Sigmoid colon (tissue), 7 donors: ENCODE measurements around the gene CUEDC2. TPM values are rescaled to one million over a fixed set of nuclear protein-coding genes. Genes with fewer than 3 reads are reported as not detected.
A peak's percentile ranks its signal among the peaks of the same experiment; 100 is the strongest.

Experiments used
- DNase-seq: peaks from one replicate; pipeline ENCODE4 v3.0.0-alpha.2; 2019
- H3K27ac ChIP-seq, 4 donors: fragments of 200-600 bp; sonication (generic); one replicate each; pipeline ENCODE4 v1.5.1; 2016 to 2019; ENCODE audit warnings: mild to moderate bottlenecking in 1 of 4
- H3K27me3 ChIP-seq, 3 donors: fragments of 200-600 bp; sonication (generic); one replicate each; pipeline ENCODE4 v1.5.1; 2019; ENCODE audit warnings: mild to moderate bottlenecking in 1 of 3
- H3K36me3 ChIP-seq, 4 donors: fragments of 200-600 bp; sonication (generic); one replicate each; pipeline ENCODE4 v1.5.1; 2016 to 2019
- H3K4me1 ChIP-seq, 4 donors: fragments of 200-600 bp; sonication (generic); one replicate each; pipeline ENCODE4 v1.5.1; 2017 to 2019
- H3K4me3 ChIP-seq, 4 donors: fragments of 200-600 bp; sonication (generic); one replicate each; pipeline ENCODE4 v1.5.1; 2017 to 2019; ENCODE audit warnings: mild to moderate bottlenecking in 2 of 4, moderate library complexity in 1 of 4
- H3K9me3 ChIP-seq, 4 donors: fragments of 200-600 bp in 3 of 4; sonication (generic) in 3 of 4; one replicate each; pipeline versions ENCODE4 v1.5.1 to v1.6.1; 2013 to 2019
- EP300 ChIP-seq, 4 donors: sonication (generic); formaldehyde crosslinking; IDR thresholded peaks; one replicate each; pipeline ENCODE4 v1.6.1; 2017; ENCODE audit warnings: antibody characterized with exemption in 4 of 4
- POLR2A ChIP-seq, 2 donors: fragments of 450-650 bp; IDR thresholded peaks; one replicate each; pipeline ENCODE4 v1.6.1; 2016; ENCODE audit warnings: antibody characterized with exemption in 2 of 2, mild to moderate bottlenecking in 2 of 2, moderate library complexity in 2 of 2
- POLR2AphosphoS5 ChIP-seq, 4 donors: sonication (generic); formaldehyde crosslinking; IDR thresholded peaks; one replicate each; pipeline ENCODE4 v1.6.1; 2017; ENCODE audit warnings: antibody characterized with exemption in 4 of 4
- WGBS, 2 donors: extraction: QIAGEN DNeasy Blood & Tissue Kit; methylation state at CpG; one replicate each; pipeline ENCODE4 v1.1.7; 2013; 5-methylcytosine and 5-hydroxymethylcytosine counted together
- intact Hi-C: fragments of 100-400 bp; cut with DNase I; formaldehyde crosslinking; loops from one replicate; pipeline ENCODE4 v1.15.1; 2023
- polyA plus RNA-seq, 3 donors: library from polyadenylated mRNA; stranded (reverse); fragments of 200-250 nt; gene quantifications; one replicate each; pipeline ENCODE4 v1.2.3, GENCODE V29; 2013
- total RNA-seq, 4 donors: library from RNA; depleted of rRNA; stranded (reverse); fragments of >200 nt; gene quantifications; one replicate each; pipeline ENCODE4 v1.1.0, GENCODE V29; 2016
- TF ChIP-seq, protein P1 (sequence below), 4 experiments: fragments of 450-650 bp in 3 of 4; fragments of 200-600 bp in 1 of 4; IDR thresholded peaks; one replicate each; pipeline ENCODE4 v1.5.1; 2016 to 2019; ENCODE audit warnings: antibody characterized with exemption in 4 of 4, mild to moderate bottlenecking in 3 of 4, moderate library complexity in 2 of 4
- donor health status: healthy with polysubstance abuse.
- donor health status: Bipolar disorder and iron deficiency.
- donor health status: healthy.

CUEDC2 gene, protein sequence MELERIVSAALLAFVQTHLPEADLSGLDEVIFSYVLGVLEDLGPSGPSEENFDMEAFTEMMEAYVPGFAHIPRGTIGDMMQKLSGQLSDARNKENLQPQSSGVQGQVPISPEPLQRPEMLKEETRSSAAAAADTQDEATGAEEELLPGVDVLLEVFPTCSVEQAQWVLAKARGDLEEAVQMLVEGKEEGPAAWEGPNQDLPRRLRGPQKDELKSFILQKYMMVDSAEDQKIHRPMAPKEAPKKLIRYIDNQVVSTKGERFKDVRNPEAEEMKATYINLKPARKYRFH
- total RNA-seq (10 to 100 TPM; 65.2 to 93.5 (median 82.4) TPM), polyA plus RNA-seq (10 to 100 TPM; 30.0 to 47.7 (median 33.3) TPM)

DNA sequence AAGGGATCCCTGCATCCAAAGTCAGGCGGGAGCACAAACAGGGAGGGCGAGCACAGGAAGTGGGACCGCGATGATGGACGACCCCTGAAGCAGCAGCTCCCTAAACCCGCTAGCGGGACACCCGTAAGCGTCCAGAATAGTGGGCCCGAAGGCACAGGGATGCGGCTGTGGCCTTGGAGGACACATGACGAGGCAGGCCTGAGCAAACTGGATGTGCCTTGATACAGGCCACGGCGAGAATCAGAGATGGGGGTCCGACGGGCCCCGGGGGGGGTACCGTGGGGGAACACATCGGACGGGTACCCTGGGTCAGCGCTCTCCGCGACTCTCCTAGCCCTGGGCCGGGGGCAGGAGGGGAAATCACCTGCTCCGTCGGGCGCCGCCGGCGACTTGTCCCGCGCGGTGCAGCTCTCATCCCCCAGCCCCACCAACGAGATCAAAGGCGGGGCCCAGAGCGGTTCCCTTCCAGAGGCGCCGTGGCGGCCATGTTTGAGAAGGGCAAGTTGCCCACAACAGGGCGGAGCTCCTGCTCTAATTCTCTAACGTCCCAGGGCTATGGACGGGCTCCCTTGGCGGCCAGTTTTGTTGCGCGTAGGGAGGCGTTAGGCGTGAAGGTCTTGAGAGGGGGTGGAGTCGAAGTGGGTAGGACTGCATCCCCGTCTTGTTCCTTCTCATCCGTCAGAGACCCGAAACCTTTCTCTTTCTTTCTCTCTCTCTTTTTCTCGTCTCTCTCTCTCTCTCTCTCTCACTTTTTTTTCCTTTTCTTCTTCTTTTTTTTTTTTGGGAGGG is at the start of gene CUEDC2:
Gene CUEDC2 (minus strand): TSS at position 413 of the 789 bp plus-strand sequence. CDS start 7,386 bp downstream, outside the sequence.
- TF ChIP-seq EP300 (IDR thresholded peaks at IDR 0.05) (peak in 1 of 4 donors; percentile 19), POLR2A (IDR thresholded peaks at IDR 0.05) (peak in 1 of 2 donors; percentile 16), POLR2AphosphoS5 (IDR thresholded peaks at IDR 0.05) (peak; percentile 48 to 85 (median 74))
- TF ChIP-seq, protein P1, sequence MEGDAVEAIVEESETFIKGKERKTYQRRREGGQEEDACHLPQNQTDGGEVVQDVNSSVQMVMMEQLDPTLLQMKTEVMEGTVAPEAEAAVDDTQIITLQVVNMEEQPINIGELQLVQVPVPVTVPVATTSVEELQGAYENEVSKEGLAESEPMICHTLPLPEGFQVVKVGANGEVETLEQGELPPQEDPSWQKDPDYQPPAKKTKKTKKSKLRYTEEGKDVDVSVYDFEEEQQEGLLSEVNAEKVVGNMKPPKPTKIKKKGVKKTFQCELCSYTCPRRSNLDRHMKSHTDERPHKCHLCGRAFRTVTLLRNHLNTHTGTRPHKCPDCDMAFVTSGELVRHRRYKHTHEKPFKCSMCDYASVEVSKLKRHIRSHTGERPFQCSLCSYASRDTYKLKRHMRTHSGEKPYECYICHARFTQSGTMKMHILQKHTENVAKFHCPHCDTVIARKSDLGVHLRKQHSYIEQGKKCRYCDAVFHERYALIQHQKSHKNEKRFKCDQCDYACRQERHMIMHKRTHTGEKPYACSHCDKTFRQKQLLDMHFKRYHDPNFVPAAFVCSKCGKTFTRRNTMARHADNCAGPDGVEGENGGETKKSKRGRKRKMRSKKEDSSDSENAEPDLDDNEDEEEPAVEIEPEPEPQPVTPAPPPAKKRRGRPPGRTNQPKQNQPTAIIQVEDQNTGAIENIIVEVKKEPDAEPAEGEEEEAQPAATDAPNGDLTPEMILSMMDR (IDR thresholded peaks at IDR 0.05): no peak

DNA sequence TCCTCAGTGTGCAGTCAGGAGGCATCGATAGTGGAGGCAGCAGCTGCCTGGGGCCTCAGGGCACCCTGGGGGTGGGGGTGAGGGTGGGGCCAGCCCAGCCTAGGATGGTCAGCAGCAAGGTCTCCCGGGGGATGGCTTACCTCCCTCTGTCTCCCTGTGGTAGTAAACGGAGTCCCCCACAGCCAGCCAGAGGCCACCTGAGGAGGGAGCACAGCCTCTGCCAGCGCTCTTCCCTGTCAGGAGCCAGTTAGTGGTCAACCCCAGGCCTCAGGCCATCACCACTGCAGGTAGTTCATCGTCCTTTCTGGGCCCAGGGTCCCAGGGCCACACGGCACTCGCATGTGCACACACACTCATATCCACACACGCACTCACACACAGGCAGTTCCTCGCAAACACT is 48.0 kb upstream of the CUEDC2 start:
- no peaks in the 10 kb centered on the region for H3K9me3 ChIP-seq
- peaks cover 26 to 65% (median 59%) of the 10 kb centered on the region in 4 donors for H3K36me3 ChIP-seq
- 90% methylated on average over 9 of the region's 9 CpGs for WGBS, 2 donors
- TF ChIP-seq POLR2AphosphoS5 (IDR thresholded peaks at IDR 0.05): no peak
- TF ChIP-seq POLR2A (IDR thresholded peaks at IDR 0.05): no peak
- TF ChIP-seq, protein P1 (IDR thresholded peaks at IDR 0.05): no peak
- TF ChIP-seq EP300 (IDR thresholded peaks at IDR 0.05): no peak
- H3K27me3 ChIP-seq: no peaks in the 10 kb centered on the region
- intact Hi-C loops: no loop called here
- no peak overlapping the region for H3K4me3 ChIP-seq
- no peak for DNase-seq
- H3K27ac ChIP-seq: no peak overlapping the region
- no peaks in the 10 kb centered on the region for H3K4me1 ChIP-seq

More for the DNA sequence above, at the start of gene CUEDC2:
- no peaks in the 10 kb centered on the region for H3K36me3 ChIP-seq
- no peaks in the 10 kb centered on the region for H3K9me3 ChIP-seq
- peak within 1 kb of the TSS; percentile 84 to 95 (median 86) for H3K27ac ChIP-seq
- 0 to 1% methylated on average over 52 of the region's 52 CpGs for WGBS, 2 donors
- H3K4me3 ChIP-seq: peak within 1 kb of the TSS; percentile 83 to 99 (median 90)
- H3K4me1 ChIP-seq: peaks cover 0 to 16% (median 12%) of the 10 kb centered on the region in 4 donors
- H3K27me3 ChIP-seq: peaks cover 0 to 28% (median 5%) of the 10 kb centered on the region in 3 donors
- intact Hi-C loops: loop anchor here (2.0 kb wide), 1 partner anchor 18 kb away; the partner anchor contains the start of gene C10orf95
- peak; percentile 98 for DNase-seq

DNA sequence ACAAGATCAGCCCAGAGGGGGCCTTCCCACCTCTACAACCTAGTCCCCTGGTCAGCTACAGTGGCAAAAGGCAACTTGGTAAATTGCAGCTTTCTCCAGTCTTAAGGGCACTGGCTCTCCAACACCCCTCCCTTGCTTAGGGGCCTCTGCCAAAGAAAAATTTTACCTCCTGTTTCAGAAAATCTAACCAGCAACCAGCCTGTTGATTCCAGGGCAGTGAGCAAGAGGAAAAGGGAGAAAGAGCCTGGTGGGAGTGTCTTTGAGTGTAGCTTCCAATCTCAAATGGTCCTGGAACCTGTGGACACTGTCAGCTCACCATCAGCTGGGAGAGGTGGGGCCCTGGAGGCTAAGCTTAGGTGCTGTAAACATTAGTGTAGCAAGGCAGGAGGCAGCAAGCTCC is 47.3 kb upstream of the CUEDC2 start:
- peaks cover 20 to 57% (median 52%) of the 10 kb centered on the region in 4 donors for H3K36me3 ChIP-seq
- H3K4me1 ChIP-seq: no peaks in the 10 kb centered on the region
- TF ChIP-seq POLR2A (IDR thresholded peaks at IDR 0.05) (no peak), POLR2AphosphoS5 (IDR thresholded peaks at IDR 0.05) (no peak), EP300 (IDR thresholded peaks at IDR 0.05) (no peak)
- TF ChIP-seq, protein P1 (IDR thresholded peaks at IDR 0.05): no peak
- no peaks in the 10 kb centered on the region for H3K27me3 ChIP-seq
- H3K9me3 ChIP-seq: no peaks in the 10 kb centered on the region
- peak overlapping the region in 3 of 4 donors; percentile 27 to 60 (median 49) for H3K27ac ChIP-seq
- intact Hi-C loops: loop anchor here (1.0 to 5.0 kb wide), 2 partner anchors 57 to 85 kb away; partner anchors contain the start of gene FBXL15
- H3K4me3 ChIP-seq: no peak overlapping the region
- no peak for DNase-seq

DNA sequence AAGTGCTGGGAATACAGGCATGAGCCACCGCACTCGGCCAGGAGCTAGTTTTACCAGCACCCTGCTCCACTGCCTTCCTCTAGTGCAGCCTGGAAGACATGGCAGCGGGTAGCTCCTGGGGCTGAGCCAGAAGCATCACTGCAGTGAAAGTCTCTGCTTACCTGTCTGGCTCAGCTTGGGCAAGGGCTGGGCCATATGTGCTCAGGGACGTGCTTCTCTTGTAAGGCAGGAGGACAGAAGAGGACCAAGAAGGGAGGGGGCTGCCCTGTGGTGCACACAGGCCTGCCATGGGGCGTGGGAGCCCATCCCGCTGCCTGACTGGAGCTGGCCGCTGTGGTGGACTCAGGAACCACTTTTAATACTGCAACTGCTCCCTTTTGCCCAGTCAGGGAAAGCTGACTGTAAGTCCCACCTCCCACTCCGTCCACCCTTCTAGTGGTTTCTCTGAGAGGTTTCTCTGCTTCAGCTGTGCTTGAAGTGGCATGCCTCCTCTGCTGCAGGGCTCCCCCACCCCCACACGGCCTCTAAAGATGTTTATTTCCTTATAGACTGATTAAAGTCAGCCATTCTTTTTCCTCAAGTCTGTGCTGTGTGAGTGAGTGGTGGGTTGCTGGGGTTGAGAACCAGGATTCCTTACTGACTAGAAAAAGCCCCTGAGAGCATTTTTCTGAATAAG is 44.2 kb upstream of the CUEDC2 start:
- TF ChIP-seq, protein P1 (IDR thresholded peaks at IDR 0.05): no peak
- no peak for TF ChIP-seq EP300 (IDR thresholded peaks at IDR 0.05)
- peak in 2 of 4 donors; percentile 47 for TF ChIP-seq POLR2AphosphoS5 (IDR thresholded peaks at IDR 0.05)
- DNase-seq: no peak
- Histone ChIP-seq H3K27ac (peak overlapping the region in 3 of 4 donors; percentile 20 to 26 (median 20)), H3K27me3 (no peaks in the 10 kb centered on the region), H3K4me1 (no peaks in the 10 kb centered on the region), H3K9me3 (no peaks in the 10 kb centered on the region), H3K4me3 (no peak overlapping the region), H3K36me3 (peaks cover 12 to 27% (median 22%) of the 10 kb centered on the region in 4 donors)
- WGBS, 2 donors: 65 to 72% methylated on average over 9 of the region's 9 CpGs
- intact Hi-C loops: loop anchor here (5.0 kb wide), 1 partner anchor 54 kb away; the partner anchor contains the start of gene FBXL15
